GM12801 (cell line): ENCODE data around the gene GRIK1.

Experiments
- CTCF ChIP-seq: IDR thresholded peaks from one replicate; pipeline ENCODE4 v1.5.1; 2011; ENCODE audit warnings: control low read depth; ENCODE audit not compliant: insufficient read length; ENCODE audit errors: extremely low read depth

GRIK1 gene

GRCh38 chr21:29737186-29737585, 202.6 kb downstream of the GRIK1 start:
- TF ChIP-seq CTCF: no peak

- TF ChIP-seq CTCF: no peak
Observed at GRCh38 chr21:29730281-29730680, 209.5 kb downstream of the GRIK1 start.

- no peak for TF ChIP-seq CTCF
Observed at GRCh38 chr21:29726044-29726443, 213.8 kb downstream of the GRIK1 start.

- TF ChIP-seq CTCF: no peak
Observed at GRCh38 chr21:29725025-29725736, 214.6 kb downstream of the GRIK1 start.

- TF ChIP-seq CTCF: no peak
Observed at GRCh38 chr21:29721964-29722363, 217.8 kb downstream of the GRIK1 start.

- TF ChIP-seq CTCF: no peak
Observed at GRCh38 chr21:29721221-29721620, 218.6 kb downstream of the GRIK1 start.

- TF ChIP-seq CTCF: no peak
Observed at GRCh38 chr21:29719521-29719920, 220.3 kb downstream of the GRIK1 start.
